Heart left ventricle (tissue), 16 donors: ENCODE results near the gene SBK2. TPM values are rescaled to one million over a fixed set of nuclear protein-coding genes. Genes with fewer than 3 reads are reported as not detected.

Experiments used
- ATAC-seq, 4 donors: fragments of 200-7000 bp; cut with Tn5 transposase; one replicate each; pipeline ENCODE4 v1.9.1; 2020 to 2022; ENCODE audit warnings: moderate library complexity in 4 of 4, mild to moderate bottlenecking in 3 of 4, moderate number of reproducible peaks in 1 of 4
- DNase-seq, 5 donors: peaks; one replicate each; pipeline ENCODE4 v3.0.0-alpha.2; 2020
- H3K27ac ChIP-seq, 12 donors: fragments of 200-600 bp; sonication (generic) in 4 of 12; one replicate each; pipeline versions ENCODE4 v1.5.0 to v1.8.0; 2016 to 2022; ENCODE audit warnings: mild to moderate bottlenecking in 2 of 12
- H3K27me3 ChIP-seq, 9 donors: fragments of 200-600 bp; sonication (generic) in 2 of 9; one replicate each; pipeline versions ENCODE4 v1.5.1 to v1.8.0; 2016 to 2022; ENCODE audit warnings: mild to moderate bottlenecking in 3 of 9
- H3K36me3 ChIP-seq, 9 donors: fragments of 200-600 bp; sonication (generic) in 2 of 9; one replicate each; pipeline versions ENCODE4 v1.5.0 to v1.8.0; 2018 to 2022; ENCODE audit warnings: mild to moderate bottlenecking in 2 of 9
- H3K4me1 ChIP-seq, 12 donors: fragments of 200-600 bp; sonication (generic) in 4 of 12; one replicate each; pipeline versions ENCODE4 v1.5.0 to v1.8.0; 2016 to 2022; ENCODE audit warnings: mild to moderate bottlenecking in 3 of 12
- H3K4me3 ChIP-seq, 12 donors: fragments of 200-600 bp; sonication (generic) in 4 of 12; one replicate each; pipeline versions ENCODE4 v1.5.0 to v1.8.0; 2017 to 2022; ENCODE audit warnings: mild to moderate bottlenecking in 9 of 12, moderate library complexity in 4 of 12
- H3K9me3 ChIP-seq, 12 donors: fragments of 200-600 bp; sonication (generic) in 4 of 12; one replicate each; pipeline versions ENCODE4 v1.5.0 to v1.8.0; 2016 to 2022; ENCODE audit warnings: mild to moderate bottlenecking in 1 of 12
- POLR2A ChIP-seq, 2 donors: fragments of 450-650 bp; IDR thresholded peaks; one replicate each; pipeline ENCODE4 v1.6.1; 2017; ENCODE audit warnings: antibody characterized with exemption in 2 of 2, mild to moderate bottlenecking in 2 of 2, moderate library complexity in 2 of 2
- WGBS, 4 donors: extraction: QIAGEN DNeasy Blood & Tissue Kit in 2 of 4; methylation state at CpG; one replicate each; pipeline versions ENCODE4 v1.1.5 to v1.1.7; 2013 to 2018; 5-methylcytosine and 5-hydroxymethylcytosine counted together
- intact Hi-C, 10 donors: fragments of 100-400 bp; cut with DNase I; formaldehyde crosslinking; loops; one replicate each; pipeline versions ENCODE4 v1.11.1 to v1.14.2; 2022
- polyA plus RNA-seq, 2 donors: library from polyadenylated mRNA; stranded (reverse); fragments of 200-250 nt; gene quantifications; one replicate each; pipeline ENCODE4 v1.2.3, GENCODE V29; 2013
- total RNA-seq, 9 donors: library from RNA; depleted of rRNA in 2 of 9; stranded (reverse); fragments of >200 nt in 2 of 9; fragmentation: NEBNext Ultra II Directional in 3 of 9; extraction: Animal tissue kit (Norgen Biotek cat#: 25700) in 3 of 9; gene quantifications; one replicate each; pipeline versions ENCODE4 v1.1.0 to v1.2.4, GENCODE V29; 2016 to 2023
- TF ChIP-seq, protein P1 (sequence below), 12 donors: fragments of 200-600 bp; sonication (generic) in 4 of 12; IDR thresholded peaks; one replicate each; pipeline versions ENCODE4 v1.5.0 to v1.8.0; 2018 to 2022; ENCODE audit warnings: antibody characterized with exemption in 12 of 12, mild to moderate bottlenecking in 5 of 12
- donor health status: ischemic (EF 13 %, LVEDD 7.1; RV severe dilation, severe dysfunction).
- donor health status: healthy with polysubstance abuse.
- donor health status: DM: no; HTN: yes; CAD: no.
- donor health status: DM: no; HTN: no; CAD: no.
- donor health status: ischemic (EF 25% LVEDD 6.9; RV normal size, moderate dysfunction).
- donor health status: ischemic (EF 25% LVEDD 5.7; RV mildly dilated, moderate dysfunction).
- donor health status: healthy.
- donor health status: DM: yes; HTN: yes; CAD: no.
- donor health status: ischemic (EF 35%, LVEDD 5.7; RV mildly dilated, moderate dysfunction).
- donor health status: nonischemic (EF 11% LVEDD 7.7; RV severe dilation, severe dysfunction).
- donor health status: DM: yes; HTN: yes; CAD: no.
- donor health status: PGD.
- donor health status: ischemic (EF 29% LVEDD 5.4; RV normal size, mild dysfunction).
- donor health status: nonischemic (EF 23%, LVEDD 6.1; RV moderate dilation, normal function).

Gene SBK2
- total and polyA plus RNA-seq, 11 donors = 0.68 to 12.6 (median 2.1) TPM

DNA sequence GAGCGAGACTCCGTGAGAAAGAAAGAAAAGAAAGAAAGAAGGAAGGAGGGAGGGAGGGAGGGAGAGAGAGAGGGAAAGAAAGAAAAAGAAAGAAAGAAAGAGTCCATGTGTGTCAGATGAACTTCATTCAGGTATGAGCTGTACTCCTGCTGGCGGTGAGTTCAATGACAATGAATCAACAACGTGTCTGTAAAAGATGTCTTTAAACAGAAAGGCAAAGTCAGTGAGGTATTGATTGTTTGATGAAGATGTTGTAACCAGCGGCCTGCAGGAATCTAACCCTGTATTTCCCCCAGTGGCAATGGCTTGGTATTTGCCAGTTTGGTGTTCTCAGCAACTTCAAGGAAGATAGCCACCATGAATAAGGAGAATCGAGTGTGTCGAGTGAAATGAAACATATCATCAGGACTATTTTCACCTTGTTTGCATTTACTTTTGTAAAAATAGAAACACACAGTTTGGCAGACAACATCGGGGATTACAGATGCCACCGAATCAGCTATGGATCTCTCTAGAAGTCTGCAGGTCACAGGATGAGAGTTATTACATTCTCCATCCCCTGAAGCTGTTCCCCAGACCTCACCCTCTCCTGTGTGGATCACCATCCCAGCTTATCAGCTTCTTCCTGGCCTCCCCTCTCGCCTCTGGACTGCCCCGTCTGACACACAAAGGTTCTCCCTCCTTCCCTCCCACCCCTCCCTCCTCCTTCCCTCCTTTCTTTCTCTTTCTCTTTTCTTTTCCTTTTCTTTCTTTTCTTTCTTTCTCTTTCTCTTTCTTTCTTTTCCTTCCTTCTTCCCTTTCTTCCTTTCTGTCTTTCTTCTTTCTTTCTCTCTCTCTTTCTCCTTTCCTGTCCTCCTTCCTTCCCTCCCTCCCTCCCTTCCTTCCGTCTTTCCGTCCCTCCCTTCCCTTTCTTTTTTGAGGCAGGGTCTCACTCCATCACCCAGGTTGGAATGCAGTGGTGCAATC, 16.6 kb upstream of the SBK2 start:
- ATAC-seq = no peak
- Histone ChIP-seq H3K27me3 (peaks cover 0 to 6% (median 0%) of the 10 kb centered on the region in 9 donors), H3K27ac (no peak overlapping the region), H3K4me3 (no peak overlapping the region), H3K36me3 (no peaks in the 10 kb centered on the region), H3K4me1 (peaks cover 0 to 17% (median 8%) of the 10 kb centered on the region in 12 donors), H3K9me3 (no peaks in the 10 kb centered on the region)
- no peak for DNase-seq
- intact Hi-C loops = no loop called here
- TF ChIP-seq, protein P1, sequence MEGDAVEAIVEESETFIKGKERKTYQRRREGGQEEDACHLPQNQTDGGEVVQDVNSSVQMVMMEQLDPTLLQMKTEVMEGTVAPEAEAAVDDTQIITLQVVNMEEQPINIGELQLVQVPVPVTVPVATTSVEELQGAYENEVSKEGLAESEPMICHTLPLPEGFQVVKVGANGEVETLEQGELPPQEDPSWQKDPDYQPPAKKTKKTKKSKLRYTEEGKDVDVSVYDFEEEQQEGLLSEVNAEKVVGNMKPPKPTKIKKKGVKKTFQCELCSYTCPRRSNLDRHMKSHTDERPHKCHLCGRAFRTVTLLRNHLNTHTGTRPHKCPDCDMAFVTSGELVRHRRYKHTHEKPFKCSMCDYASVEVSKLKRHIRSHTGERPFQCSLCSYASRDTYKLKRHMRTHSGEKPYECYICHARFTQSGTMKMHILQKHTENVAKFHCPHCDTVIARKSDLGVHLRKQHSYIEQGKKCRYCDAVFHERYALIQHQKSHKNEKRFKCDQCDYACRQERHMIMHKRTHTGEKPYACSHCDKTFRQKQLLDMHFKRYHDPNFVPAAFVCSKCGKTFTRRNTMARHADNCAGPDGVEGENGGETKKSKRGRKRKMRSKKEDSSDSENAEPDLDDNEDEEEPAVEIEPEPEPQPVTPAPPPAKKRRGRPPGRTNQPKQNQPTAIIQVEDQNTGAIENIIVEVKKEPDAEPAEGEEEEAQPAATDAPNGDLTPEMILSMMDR (IDR thresholded peaks at IDR 0.05) = no peak
- TF ChIP-seq POLR2A (IDR thresholded peaks at IDR 0.05) = no peak
- 54 to 60% (median 56%) methylated on average over 13 of the region's 13 CpGs for WGBS, 4 donors

DNA sequence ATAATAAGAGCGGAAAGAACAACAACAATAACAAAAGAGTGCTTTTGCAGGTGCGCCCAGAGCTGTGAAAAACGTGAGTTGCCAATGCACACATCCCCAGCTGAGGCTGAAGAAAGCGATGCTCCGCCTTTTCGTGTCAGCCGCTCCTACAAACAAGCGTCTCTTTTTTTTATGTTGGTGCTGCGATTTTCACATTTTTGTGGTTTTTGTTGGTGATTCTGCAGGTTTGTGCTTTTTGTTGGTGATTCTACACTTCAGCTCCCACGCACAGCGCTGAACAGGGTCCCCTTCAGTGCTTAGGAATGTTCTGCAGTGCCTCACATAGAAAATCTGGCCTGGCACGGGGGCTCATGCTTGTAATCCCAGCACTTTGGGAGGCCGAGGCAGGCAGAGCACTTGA, 15.7 kb upstream of the SBK2 start:
- no peak overlapping the region for H3K4me3 ChIP-seq
- H3K27me3 ChIP-seq = peaks cover 0 to 6% (median 0%) of the 10 kb centered on the region in 9 donors
- TF ChIP-seq, protein P1 (IDR thresholded peaks at IDR 0.05) = no peak
- no peak for TF ChIP-seq POLR2A (IDR thresholded peaks at IDR 0.05)
- DNase-seq (peak in 1 of 5 donors; percentile 7), ATAC-seq (no peak)
- H3K36me3 ChIP-seq = no peaks in the 10 kb centered on the region
- intact Hi-C loops = no loop called here
- H3K9me3 ChIP-seq = no peaks in the 10 kb centered on the region
- H3K27ac ChIP-seq = no peak overlapping the region
- H3K4me1 ChIP-seq = peaks cover 0 to 21% (median 11%) of the 10 kb centered on the region in 12 donors
- WGBS, 4 donors = 68 to 77% (median 74%) methylated on average over 13 of the region's 13 CpGs

DNA sequence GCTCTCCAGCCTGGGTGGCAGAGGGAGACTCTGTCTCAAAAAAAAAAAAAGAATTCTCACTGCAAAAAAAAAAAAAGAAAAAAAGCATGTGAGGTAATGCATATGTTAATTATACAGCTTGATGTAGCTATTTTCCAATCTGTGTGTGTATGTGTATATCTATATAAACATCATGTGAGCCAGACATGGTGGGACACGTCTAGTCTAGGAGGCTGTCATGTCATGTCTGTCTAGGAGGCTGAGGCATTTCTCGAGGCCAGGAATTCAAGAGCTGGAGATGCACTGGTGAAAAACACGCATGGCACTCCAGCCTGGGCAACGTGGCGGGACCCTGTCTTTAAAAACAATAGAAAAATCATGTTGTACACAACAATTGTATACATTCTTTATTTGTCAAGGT, 15.3 kb upstream of the SBK2 start:
- Histone ChIP-seq H3K4me1 (peaks cover 0 to 25% (median 15%) of the 10 kb centered on the region in 12 donors), H3K36me3 (no peaks in the 10 kb centered on the region), H3K27me3 (peaks cover 0 to 6% (median 0%) of the 10 kb centered on the region in 9 donors), H3K4me3 (no peak overlapping the region), H3K9me3 (no peaks in the 10 kb centered on the region), H3K27ac (no peak overlapping the region)
- DNase-seq = peak in 1 of 5 donors; percentile 2
- intact Hi-C loops = no loop called here
- 72 to 89% (median 83%) methylated on average over 5 of the region's 5 CpGs for WGBS, 4 donors
- no peak for TF ChIP-seq POLR2A (IDR thresholded peaks at IDR 0.05)
- TF ChIP-seq, protein P1 (IDR thresholded peaks at IDR 0.05) = no peak
- no peak for ATAC-seq

DNA sequence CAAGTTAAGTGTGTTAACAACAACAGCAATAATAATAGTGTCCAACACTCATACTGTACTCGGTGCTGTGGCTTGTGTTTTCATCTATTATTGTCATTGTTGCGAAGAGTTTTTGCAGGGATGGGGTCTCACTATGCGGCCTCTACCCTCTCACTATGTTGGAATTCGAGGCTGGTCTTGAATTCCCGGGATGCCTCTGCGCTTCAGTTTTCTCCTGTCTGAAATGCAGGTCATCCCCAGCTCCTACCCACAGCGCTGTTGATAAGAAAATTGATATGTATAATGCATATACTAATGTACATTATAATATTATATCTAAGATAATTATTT, 13.4 kb upstream of the SBK2 start:
- Histone ChIP-seq H3K4me3 (peak overlapping the region in 3 of 12 donors; percentile 32 to 43 (median 37)), H3K4me1 (peaks cover 0 to 44% (median 29%) of the 10 kb centered on the region in 12 donors), H3K27me3 (peaks cover 0 to 6% (median 0%) of the 10 kb centered on the region in 9 donors), H3K36me3 (no peaks in the 10 kb centered on the region), H3K27ac (peak overlapping the region in 4 of 12 donors; percentile 49 to 80 (median 72)), H3K9me3 (no peaks in the 10 kb centered on the region)
- DNase-seq = no peak
- TF ChIP-seq, protein P1 (IDR thresholded peaks at IDR 0.05) = no peak
- TF ChIP-seq POLR2A (IDR thresholded peaks at IDR 0.05) = no peak
- 49 to 57% (median 53%) methylated on average over 7 of the region's 7 CpGs for WGBS, 4 donors
- no peak for ATAC-seq
- intact Hi-C loops = no loop called here
